HG02981 (cell line): ENCODE results near the gene ABCA3.

Experiments
- ATAC-seq: cut with Tn5 transposase; IDR thresholded peaks from one replicate; pipeline ENCODE4 v1.9.1; 2021; ENCODE audit warnings: mild to moderate bottlenecking, moderate library complexity; ENCODE audit not compliant: unreplicated experiment

The ABCA3 gene

DNA sequence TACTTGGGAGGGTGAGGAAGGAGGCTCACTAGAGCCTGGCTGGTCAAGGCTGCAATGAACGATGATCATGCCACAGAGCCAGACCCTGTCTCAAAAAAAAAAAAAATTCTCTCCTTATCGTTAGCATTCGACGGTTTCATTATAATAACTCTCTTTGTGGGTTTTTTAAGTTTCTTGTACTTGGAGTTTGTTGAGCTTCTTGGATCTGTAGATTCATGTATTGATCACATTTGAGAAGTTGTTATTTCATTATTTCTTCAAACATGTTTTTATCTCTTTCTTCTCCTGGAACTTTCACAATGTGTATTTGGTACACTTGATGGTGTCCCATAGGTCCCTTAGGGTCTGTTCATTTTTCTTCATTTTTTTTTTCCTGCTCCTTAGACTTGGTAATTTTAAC, 16.8 kb upstream of the ABCA3 start:
- no peak for ATAC-seq

DNA sequence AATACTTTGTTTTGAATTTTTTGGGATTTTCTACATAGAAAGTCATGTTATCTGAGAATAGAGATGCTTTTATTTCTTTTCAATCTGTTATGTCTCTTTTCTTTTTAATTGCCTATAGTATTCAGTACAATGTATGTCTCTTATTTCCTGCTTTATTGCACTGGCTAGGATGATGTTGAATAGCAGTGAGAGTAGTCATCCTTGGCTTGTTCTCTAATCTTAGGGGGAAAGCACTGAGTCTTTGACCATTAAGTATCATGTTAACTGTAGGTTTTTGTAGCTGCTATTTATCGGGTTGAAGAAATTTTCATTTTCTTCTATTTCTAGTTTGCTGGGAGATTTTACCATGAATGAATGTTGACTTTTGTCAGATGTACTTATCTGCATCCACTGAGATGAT, 10.0 kb upstream of the ABCA3 start:
- ATAC-seq = no peak

GRCh38 chr16:2343211-2343610, 2.7 kb upstream of the ABCA3 start:
- no peak for ATAC-seq

- ATAC-seq = no peak
Observed at GRCh38 chr16:2341456-2342447, 1.2 kb upstream of the ABCA3 start.

- peak; percentile 33 for ATAC-seq
Observed at GRCh38 chr16:2339521-2340484, 725 bp downstream of the ABCA3 start.

GRCh38 chr16:2337431-2338296, 2.9 kb downstream of the ABCA3 start:
- no peak for ATAC-seq

DNA sequence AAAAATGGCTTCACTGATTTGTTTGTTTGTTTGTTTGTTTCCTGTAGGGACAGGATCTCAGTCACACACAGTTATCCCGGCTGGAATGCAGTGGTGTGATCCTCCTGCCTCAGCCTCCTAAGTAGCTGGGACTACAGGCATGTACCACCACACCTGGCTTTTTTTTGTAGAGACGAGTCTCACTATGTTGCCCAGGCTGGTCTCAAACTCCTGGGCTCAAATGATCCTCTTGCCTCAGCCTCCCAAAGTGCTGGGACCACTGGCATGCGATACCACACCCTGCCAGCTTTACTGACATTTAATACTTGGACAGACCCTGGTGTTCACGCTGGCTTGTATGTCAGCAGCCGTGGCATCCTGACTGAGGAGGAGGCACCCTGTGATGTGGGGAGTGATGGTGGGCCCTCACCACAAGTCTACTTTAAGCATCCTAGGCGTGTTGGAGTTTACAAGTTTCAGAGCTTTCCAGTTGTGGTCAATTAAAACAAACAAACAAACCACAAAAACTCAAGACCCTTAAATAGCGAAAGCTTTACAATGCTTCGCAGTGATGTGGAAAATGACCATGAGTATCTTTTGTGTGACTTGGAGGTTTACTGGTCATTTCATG, 5.1 kb downstream of the ABCA3 start:
- ATAC-seq = no peak

- ATAC-seq = no peak
Observed at GRCh38 chr16:2333772-2334379, 6.7 kb downstream of the ABCA3 start.

- no peak for ATAC-seq
Observed at GRCh38 chr16:2333231-2333630, 7.3 kb downstream of the ABCA3 start.

DNA sequence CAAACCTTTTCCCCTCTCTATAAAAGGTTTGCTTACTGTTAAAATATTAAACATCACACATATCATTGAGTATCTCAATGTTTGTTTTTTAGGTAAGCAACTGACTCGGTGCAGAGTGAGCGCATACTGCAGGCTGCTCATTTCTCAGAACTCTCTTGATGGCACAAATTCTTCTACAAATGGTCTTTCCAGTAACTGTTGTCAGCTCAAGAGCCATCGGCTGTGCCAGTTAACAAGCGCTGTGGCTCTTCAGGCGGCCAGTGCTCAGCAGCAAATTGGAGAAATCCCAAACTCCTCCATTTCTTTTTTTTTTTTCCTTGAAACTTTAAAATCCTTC, 8.6 kb downstream of the ABCA3 start:
- ATAC-seq = no peak

DNA sequence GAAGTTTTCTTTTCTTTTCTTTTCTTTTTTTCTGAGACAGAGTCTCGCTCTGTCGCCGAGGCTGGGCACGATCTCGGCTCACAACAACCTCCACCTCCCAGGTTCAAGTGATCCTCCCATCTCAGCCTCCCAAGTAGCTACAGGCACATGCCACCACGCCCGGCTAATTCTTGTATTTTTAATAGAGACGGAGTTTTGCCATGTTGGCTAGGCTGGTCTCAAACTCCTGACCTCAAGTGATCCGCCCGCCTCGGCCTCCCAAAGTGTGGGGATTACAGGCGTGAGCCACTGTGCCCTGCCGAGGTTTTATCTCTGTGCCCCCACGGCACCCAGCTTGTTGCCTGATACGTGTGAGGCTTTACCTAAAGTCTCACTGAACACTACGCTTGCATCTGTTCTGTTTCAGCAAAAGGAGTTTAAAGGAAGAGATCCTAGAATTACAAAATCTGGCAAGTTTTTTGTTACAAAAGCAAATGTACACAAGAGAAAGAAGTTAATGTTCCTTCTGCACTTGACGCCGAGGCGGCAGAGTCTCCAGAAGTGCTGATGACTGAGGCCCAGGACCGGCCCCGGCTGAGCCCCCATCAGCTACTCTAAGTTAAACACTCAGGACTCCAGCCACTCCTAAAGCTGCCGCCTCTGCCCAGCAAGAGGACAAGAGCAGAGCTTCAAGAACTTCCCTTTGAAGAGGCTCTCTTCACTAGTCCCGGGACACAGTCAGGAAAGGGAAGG, 9.2 kb downstream of the ABCA3 start:
- ATAC-seq = no peak

- ATAC-seq = no peak
Observed at GRCh38 chr16:2329532-2329931, 11.0 kb downstream of the ABCA3 start.

- ATAC-seq = no peak
Observed at GRCh38 chr16:2328428-2328827, 12.1 kb downstream of the ABCA3 start.

GRCh38 chr16:2326191-2326590, 14.3 kb downstream of the ABCA3 start:
- ATAC-seq = no peak

GRCh38 chr16:2325791-2326190, 14.7 kb downstream of the ABCA3 start:
- ATAC-seq = no peak

DNA sequence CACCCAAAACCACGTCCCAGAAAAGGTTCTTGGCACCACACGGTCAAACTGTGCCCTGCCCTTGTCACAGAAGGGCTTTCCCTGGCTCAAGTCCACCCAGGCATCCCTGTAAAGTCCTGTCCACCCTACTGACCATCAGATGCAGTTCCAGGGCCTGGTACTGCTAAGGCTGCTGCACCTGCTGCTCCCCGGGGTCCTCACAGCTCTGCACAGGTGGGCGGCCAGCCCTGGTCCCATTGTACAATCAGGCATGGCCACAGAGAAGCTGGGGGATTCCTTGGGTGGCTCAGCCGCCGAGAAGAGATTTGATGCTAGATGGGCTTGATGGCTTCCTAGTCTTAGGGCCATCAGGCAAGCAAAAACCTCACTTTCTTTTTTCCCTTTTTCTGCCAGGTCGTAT, 15.3 kb downstream of the ABCA3 start:
- no peak for ATAC-seq

GRCh38 chr16:2324296-2324859, 16.1 kb downstream of the ABCA3 start:
- ATAC-seq = no peak

DNA sequence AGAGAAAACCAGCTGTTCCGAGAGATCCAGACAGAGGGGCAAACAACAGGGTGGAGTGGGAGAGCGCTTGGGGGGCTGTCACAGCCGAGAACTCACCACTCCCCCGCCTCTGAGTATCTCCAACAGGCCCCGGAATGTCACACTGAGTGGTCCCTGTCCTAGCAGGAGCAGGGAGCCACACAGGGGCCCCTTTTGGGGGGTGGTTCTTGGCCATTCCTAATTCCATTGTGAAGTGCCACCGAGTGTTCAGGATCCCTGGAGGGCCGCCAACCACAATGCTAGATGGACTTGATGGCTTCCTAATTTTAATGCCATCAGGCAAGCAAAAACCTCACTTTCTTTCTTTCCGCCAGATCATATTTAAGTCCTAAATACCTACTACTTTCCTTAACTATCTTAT, 16.8 kb downstream of the ABCA3 start:
- no peak for ATAC-seq

DNA sequence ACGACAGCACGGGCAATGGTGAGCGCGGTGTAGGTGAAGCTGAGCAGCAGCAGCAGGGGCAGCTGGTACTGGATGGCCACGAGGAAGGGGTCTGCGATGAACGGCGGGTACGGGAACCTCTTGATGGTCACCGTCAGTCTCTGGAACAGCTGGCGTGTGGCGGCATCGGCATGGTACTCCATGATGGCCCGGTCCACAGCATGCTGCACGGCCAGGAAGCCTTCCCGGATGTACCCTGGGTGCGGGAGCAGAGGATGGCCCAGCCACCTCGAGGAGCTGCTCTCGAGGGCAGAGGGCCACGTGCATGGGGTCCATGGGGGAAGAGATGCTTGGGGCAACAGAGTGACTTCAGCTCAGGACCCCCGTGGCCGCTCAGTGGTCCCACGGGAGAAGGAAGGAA, 20.9 kb downstream of the ABCA3 start:
- no peak for ATAC-seq
